ENCODE measurements around the gene PRKN.

The PRKN gene

DNA sequence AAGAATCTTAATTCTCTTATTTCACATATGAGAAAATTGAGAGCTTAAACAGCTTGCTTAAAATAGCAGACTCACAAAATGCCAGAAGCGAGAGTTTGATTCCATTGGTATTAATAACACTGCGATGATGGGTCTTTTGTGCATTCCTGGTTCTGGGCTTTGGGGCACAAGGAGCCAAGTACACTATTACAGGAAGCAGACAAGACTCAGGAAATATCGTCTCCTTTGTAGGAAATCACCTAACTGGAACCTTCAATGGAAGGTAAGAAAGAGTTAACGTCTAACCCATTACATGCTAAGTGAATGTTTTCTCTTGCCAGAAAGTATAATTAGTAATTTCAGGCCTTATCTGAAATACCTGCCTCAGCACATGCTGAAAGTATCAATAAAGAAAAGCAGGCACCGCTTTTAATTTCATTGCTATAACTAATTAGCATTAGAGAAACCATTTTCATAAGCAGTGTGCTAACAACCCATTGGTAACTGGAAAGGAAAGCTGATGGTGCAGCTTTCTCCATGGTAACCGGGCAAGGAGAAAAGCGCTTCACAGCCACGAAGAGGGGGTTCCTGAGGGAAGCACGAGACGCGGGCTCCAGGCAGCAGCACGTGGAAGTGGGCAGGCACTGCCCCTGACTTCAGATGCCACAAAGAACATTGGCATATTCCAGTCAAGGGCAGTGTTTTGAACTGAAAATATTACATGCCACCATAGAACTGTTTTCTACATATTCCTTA lies 1247.0 kb downstream of the PRKN start:
- no peaks in the 10 kb centered on the region for H3K36me3 ChIP-seq (ENCODE audit: low read depth)
- H3K4me3 ChIP-seq (ENCODE audit: severe bottlenecking): no peak overlapping the region
- TF ChIP-seq, protein P1, sequence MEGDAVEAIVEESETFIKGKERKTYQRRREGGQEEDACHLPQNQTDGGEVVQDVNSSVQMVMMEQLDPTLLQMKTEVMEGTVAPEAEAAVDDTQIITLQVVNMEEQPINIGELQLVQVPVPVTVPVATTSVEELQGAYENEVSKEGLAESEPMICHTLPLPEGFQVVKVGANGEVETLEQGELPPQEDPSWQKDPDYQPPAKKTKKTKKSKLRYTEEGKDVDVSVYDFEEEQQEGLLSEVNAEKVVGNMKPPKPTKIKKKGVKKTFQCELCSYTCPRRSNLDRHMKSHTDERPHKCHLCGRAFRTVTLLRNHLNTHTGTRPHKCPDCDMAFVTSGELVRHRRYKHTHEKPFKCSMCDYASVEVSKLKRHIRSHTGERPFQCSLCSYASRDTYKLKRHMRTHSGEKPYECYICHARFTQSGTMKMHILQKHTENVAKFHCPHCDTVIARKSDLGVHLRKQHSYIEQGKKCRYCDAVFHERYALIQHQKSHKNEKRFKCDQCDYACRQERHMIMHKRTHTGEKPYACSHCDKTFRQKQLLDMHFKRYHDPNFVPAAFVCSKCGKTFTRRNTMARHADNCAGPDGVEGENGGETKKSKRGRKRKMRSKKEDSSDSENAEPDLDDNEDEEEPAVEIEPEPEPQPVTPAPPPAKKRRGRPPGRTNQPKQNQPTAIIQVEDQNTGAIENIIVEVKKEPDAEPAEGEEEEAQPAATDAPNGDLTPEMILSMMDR (IDR thresholded peaks at IDR 0.05; ENCODE audit: poor library complexity, severe bottlenecking): no peak
- ATAC-seq (ENCODE audit: low read depth): no peak
- no peaks in the 10 kb centered on the region for H3K9me3 ChIP-seq (ENCODE audit: severe bottlenecking)
- H3K27me3 ChIP-seq (ENCODE audit: insufficient read depth, poor library complexity, severe bottlenecking): no peaks in the 10 kb centered on the region
- H3K4me1 ChIP-seq (ENCODE audit: insufficient read depth, poor library complexity, severe bottlenecking): peaks cover 2% of the 10 kb centered on the region
- no peak for DNase-seq (ENCODE audit: low spot score)
- no peak overlapping the region for H3K27ac ChIP-seq (ENCODE audit: poor library complexity, severe bottlenecking)

DNA sequence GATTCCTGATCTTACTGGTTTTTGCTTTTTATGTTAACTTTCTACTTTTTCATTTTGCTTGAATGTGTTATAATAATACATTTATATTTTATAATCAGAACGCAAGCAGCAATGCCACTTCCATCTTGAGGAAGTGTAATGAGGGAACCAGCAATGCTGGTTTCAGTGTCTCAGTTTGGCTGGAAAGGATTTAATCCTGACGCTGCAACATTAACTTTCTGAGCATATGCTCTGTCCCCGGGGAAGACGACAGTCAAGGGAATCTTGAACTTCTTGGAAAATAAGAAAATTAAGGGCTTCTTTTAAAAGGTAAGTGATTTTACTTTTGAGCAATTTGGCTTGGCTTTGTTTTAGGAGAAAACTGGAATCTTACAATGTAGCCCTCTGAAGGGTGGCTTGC lies 1248.2 kb downstream of the PRKN start:
- ATAC-seq (ENCODE audit: low read depth): no peak
- Histone ChIP-seq H3K36me3 (ENCODE audit: low read depth) (no peaks in the 10 kb centered on the region), H3K27me3 (ENCODE audit: insufficient read depth, poor library complexity, severe bottlenecking) (no peaks in the 10 kb centered on the region), H3K4me1 (ENCODE audit: insufficient read depth, poor library complexity, severe bottlenecking) (no peaks in the 10 kb centered on the region), H3K4me3 (ENCODE audit: severe bottlenecking) (no peak overlapping the region), H3K27ac (ENCODE audit: poor library complexity, severe bottlenecking) (no peak overlapping the region), H3K9me3 (ENCODE audit: severe bottlenecking) (no peaks in the 10 kb centered on the region)
- no peak for DNase-seq (ENCODE audit: low spot score)
- TF ChIP-seq, protein P1 (IDR thresholded peaks at IDR 0.05; ENCODE audit: poor library complexity, severe bottlenecking): no peak

DNA sequence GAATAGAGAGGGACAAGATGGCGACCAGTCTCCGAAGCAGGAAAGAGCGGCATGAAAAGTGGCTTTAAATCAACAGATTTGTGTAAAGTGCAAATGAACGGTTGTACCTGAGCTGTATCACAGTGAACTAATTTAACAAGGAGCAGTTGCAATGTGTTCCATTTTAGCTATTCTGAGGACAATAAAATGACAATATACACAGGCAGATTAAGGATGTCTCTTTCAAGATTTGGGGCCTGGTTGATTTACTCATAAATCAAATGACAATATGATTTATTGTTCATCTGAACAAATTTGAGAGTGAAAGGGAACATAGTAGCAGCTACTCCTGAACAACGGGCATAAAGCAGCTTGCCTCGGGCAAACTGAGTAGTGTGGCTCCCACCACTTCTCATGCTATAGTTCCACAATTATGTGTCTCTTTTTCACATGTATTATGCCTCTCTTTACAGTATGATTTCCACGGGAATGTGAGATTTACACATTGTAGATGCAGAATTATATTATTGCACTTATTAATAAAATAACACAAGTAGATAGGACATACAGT lies 1249.6 kb downstream of the PRKN start:
- H3K36me3 ChIP-seq (ENCODE audit: low read depth): no peaks in the 10 kb centered on the region
- TF ChIP-seq, protein P1 (IDR thresholded peaks at IDR 0.05; ENCODE audit: poor library complexity, severe bottlenecking): no peak
- no peaks in the 10 kb centered on the region for H3K9me3 ChIP-seq (ENCODE audit: severe bottlenecking)
- no peak overlapping the region for H3K4me3 ChIP-seq (ENCODE audit: severe bottlenecking)
- H3K27me3 ChIP-seq (ENCODE audit: insufficient read depth, poor library complexity, severe bottlenecking): no peaks in the 10 kb centered on the region
- ATAC-seq (ENCODE audit: low read depth) (no peak), DNase-seq (ENCODE audit: low spot score) (no peak)
- H3K27ac ChIP-seq (ENCODE audit: poor library complexity, severe bottlenecking): no peak overlapping the region
- no peaks in the 10 kb centered on the region for H3K4me1 ChIP-seq (ENCODE audit: insufficient read depth, poor library complexity, severe bottlenecking)

DNA sequence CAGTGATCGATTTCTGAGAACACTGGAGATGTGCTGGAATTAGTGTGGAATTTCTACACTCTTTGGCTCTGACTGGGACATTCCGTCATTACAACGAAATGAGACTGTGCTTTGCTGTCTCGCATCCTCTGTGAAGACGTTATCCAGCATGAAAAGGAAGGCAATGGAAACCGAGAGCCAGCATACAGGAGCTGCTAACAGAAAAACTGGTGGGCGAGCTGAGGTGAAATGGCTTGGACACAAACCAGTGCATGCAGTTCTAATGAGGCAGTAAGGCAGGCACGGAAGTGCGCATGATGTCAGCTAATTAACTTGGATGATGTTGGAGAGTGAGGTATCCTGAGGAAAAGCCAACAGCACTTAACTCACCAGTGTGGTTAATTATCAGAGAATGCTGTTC lies 1250.9 kb downstream of the PRKN start:
- ATAC-seq (ENCODE audit: low read depth): no peak
- no peaks in the 10 kb centered on the region for H3K36me3 ChIP-seq (ENCODE audit: low read depth)
- no peak for DNase-seq (ENCODE audit: low spot score)

More for the DNA sequence above, 1250.9 kb downstream of the PRKN start:
- TF ChIP-seq, protein P1 (IDR thresholded peaks at IDR 0.05; ENCODE audit: poor library complexity, severe bottlenecking): no peak
- H3K4me1 ChIP-seq (ENCODE audit: insufficient read depth, poor library complexity, severe bottlenecking): no peaks in the 10 kb centered on the region
- H3K27me3 ChIP-seq (ENCODE audit: insufficient read depth, poor library complexity, severe bottlenecking): no peaks in the 10 kb centered on the region
- no peak overlapping the region for H3K4me3 ChIP-seq (ENCODE audit: severe bottlenecking)
- H3K9me3 ChIP-seq (ENCODE audit: severe bottlenecking): no peaks in the 10 kb centered on the region
- no peak overlapping the region for H3K27ac ChIP-seq (ENCODE audit: poor library complexity, severe bottlenecking)
